CD14-positive monocyte (primary cell): ENCODE measurements around the gene PROKR2. TPM values are rescaled to one million over a fixed set of nuclear protein-coding genes. Genes with fewer than 3 reads are reported as not detected.

Experiments used
- DNase-seq, 3 donors: peaks; one replicate each; pipeline ENCODE4 v3.0.0-alpha.2; 2011 to 2022
- H2AFZ ChIP-seq: 2 replicates; pipeline ENCODE4 v1.6.0; 2012; ENCODE audit warnings: mild to moderate bottlenecking, low read depth, low read length, inconsistent platforms; ENCODE audit not compliant: insufficient read depth, poor library complexity, severe bottlenecking
- H3K27ac ChIP-seq, 2 donors: 1 replicate in 1 of 2; 2 replicates in 1 of 2; pipeline ENCODE4 v1.5.1; 2012 to 2013; ENCODE audit warnings: low read length in 2 of 2, control low read depth in 1 of 2, inconsistent platforms in 1 of 2, low read depth in 1 of 2, mild to moderate bottlenecking in 1 of 2
- H3K27me3 ChIP-seq, 2 donors: one replicate each; pipeline versions ENCODE4 v1.6.0 to v1.6.1; 2011 to 2013; ENCODE audit warnings: low read length in 2 of 2; ENCODE audit not compliant: control insufficient read depth in 2 of 2, insufficient read depth in 2 of 2
- H3K36me3 ChIP-seq, 2 donors: replicated peaks in 1 of 2; 1 replicate in 1 of 2; 2 replicates in 1 of 2; pipeline versions ENCODE4 v1.5.1 to v1.6.1; 2012 to 2013; ENCODE audit warnings: low read length in 2 of 2, control low read depth in 1 of 2, inconsistent platforms in 1 of 2, mild to moderate bottlenecking in 1 of 2; ENCODE audit not compliant: insufficient read depth in 2 of 2, control insufficient read depth in 1 of 2
- H3K4me1 ChIP-seq, 2 donors: 1 replicate in 1 of 2; 2 replicates in 1 of 2; pipeline versions ENCODE4 v1.5.1 to v1.6.1; 2012 to 2013; ENCODE audit warnings: low read length in 2 of 2, control low read depth in 1 of 2, inconsistent platforms in 1 of 2, mild to moderate bottlenecking in 1 of 2, moderate library complexity in 1 of 2; ENCODE audit not compliant: insufficient read depth in 2 of 2, control insufficient read depth in 1 of 2
- H3K4me2 ChIP-seq: replicated peaks from 2 replicates; pipeline ENCODE3; 2012; ENCODE audit warnings: low read length, moderate library complexity, mild to moderate bottlenecking; ENCODE audit not compliant: poor library complexity, severe bottlenecking; ENCODE audit errors: extremely low read depth
- H3K4me3 ChIP-seq, 3 experiments: fragments of 200-600 bp in 1 of 3; sonication (generic) in 1 of 3; replicated peaks in 1 of 3; 1 replicate in 2 of 3; 2 replicates in 1 of 3; pipeline ENCODE4 v1.5.1; 2011 to 2013; ENCODE audit warnings: low read length in 3 of 3, mild to moderate bottlenecking in 3 of 3, control low read depth in 2 of 3, low read depth in 2 of 3, inconsistent platforms in 1 of 3, moderate library complexity in 1 of 3
- H3K79me2 ChIP-seq: 2 replicates; pipeline ENCODE4 v1.6.0; 2012; ENCODE audit warnings: mild to moderate bottlenecking, control low read depth, inconsistent platforms, low read length, moderate library complexity; ENCODE audit not compliant: insufficient read depth
- H3K9ac ChIP-seq: 2 replicates; pipeline ENCODE4 v1.6.0; 2017; ENCODE audit warnings: low read length, mild to moderate bottlenecking; ENCODE audit not compliant: insufficient read depth, poor library complexity, severe bottlenecking
- H3K9me3 ChIP-seq, 2 donors: replicated peaks in 1 of 2; 1 replicate in 1 of 2; 2 replicates in 1 of 2; pipeline versions ENCODE4 v1.5.1 to v1.6.1; 2012 to 2013; ENCODE audit warnings: low read length in 2 of 2, control low read depth in 1 of 2; ENCODE audit not compliant: control insufficient read depth in 1 of 2, insufficient read depth in 1 of 2
- H4K20me1 ChIP-seq: 2 replicates; pipeline ENCODE4 v1.6.0; 2012; ENCODE audit warnings: mild to moderate bottlenecking, low read length, control low read depth, moderate library complexity; ENCODE audit not compliant: insufficient read depth
- H3K27ac Mint-ChIP-seq, 7 donors: one replicate each; pipeline ENCODE4 v1.8.0; 2020; ENCODE audit warnings: mild to moderate bottlenecking in 7 of 7, mixed read lengths in 7 of 7, moderate library complexity in 6 of 7, inconsistent platforms in 2 of 7
- H3K27me3 Mint-ChIP-seq, 3 donors: one replicate each; pipeline ENCODE4 v1.8.0; 2021 to 2022; ENCODE audit warnings: low read depth in 3 of 3, mild to moderate bottlenecking in 3 of 3, mixed read lengths in 3 of 3, moderate library complexity in 3 of 3, inconsistent platforms in 1 of 3
- H3K36me3 Mint-ChIP-seq, 2 donors: one replicate each; pipeline ENCODE4 v1.8.0; 2020; ENCODE audit warnings: mixed read lengths in 2 of 2, inconsistent platforms in 1 of 2, mild to moderate bottlenecking in 1 of 2
- H3K4me1 Mint-ChIP-seq: one replicate; pipeline ENCODE4 v1.8.0; 2020; ENCODE audit warnings: mild to moderate bottlenecking, mixed read lengths
- H3K4me3 Mint-ChIP-seq, 2 donors: one replicate each; pipeline ENCODE4 v1.8.0; 2020; ENCODE audit warnings: mild to moderate bottlenecking in 2 of 2, mixed read lengths in 2 of 2, moderate library complexity in 1 of 2
- H3K9me3 Mint-ChIP-seq, 7 donors: one replicate each; pipeline ENCODE4 v1.8.0; 2020 to 2022; ENCODE audit warnings: mixed read lengths in 7 of 7, mild to moderate bottlenecking in 6 of 7, moderate library complexity in 6 of 7, inconsistent platforms in 2 of 7
- CTCF ChIP-seq: fragments of 200-600 bp; IDR thresholded peaks from one replicate; pipeline ENCODE4 v1.8.0; 2022; ENCODE audit warnings: antibody characterized with exemption, mild to moderate bottlenecking
- WGBS: methylation state at CpG from one replicate; pipeline ENCODE4 v1.1.5; 2013; ENCODE audit warnings: missing lambda C conversion rate; ENCODE audit not compliant: insufficient coverage; 5-methylcytosine and 5-hydroxymethylcytosine counted together
- intact Hi-C, 2 donors: fragments of 100-400 bp; cut with micrococcal nuclease; formaldehyde crosslinking; loops; one replicate each; pipeline versions ENCODE4 v1.15.0 to v1.15.1; 2023
- polyA plus RNA-seq, 3 donors: library from polyadenylated mRNA; depleted of rRNA in 1 of 3; unstranded in 2 of 3; stranded (reverse) in 1 of 3; fragments of 300-500 nt in 2 of 3; fragments of >200 nt in 1 of 3; fragmentation: Illumina TruSeq in 2 of 3; gene quantifications; 1 replicate in 2 of 3; 2 replicates in 1 of 3; pipeline ENCODE4 v1.2.3, GENCODE V29; 2012 to 2021

PROKR2 gene
- polyA plus RNA-seq, 3 donors: not detected

GRCh38 chr20:5315807-5316187 is 957 bp downstream of the PROKR2 start:
- Histone ChIP-seq H3K9me3 (peaks cover 0 to 12% of the 10 kb centered on the region in 2 donors), H3K4me2 (no peak overlapping the region), H4K20me1 (no peaks in the 10 kb centered on the region), H3K27ac (no peak overlapping the region), H3K4me1 (no peaks in the 10 kb centered on the region), H2AFZ (no peak overlapping the region), H3K4me3 (no peak overlapping the region), H3K36me3 (no peaks in the 10 kb centered on the region), H3K9ac (no peak overlapping the region), H3K27me3 (peaks cover 15 to 50% of the 10 kb centered on the region in 2 donors), H3K79me2 (no peaks in the 10 kb centered on the region)
- no peaks in the 10 kb centered on the region for H3K36me3 Mint-ChIP-seq
- no peak for TF ChIP-seq CTCF
- H3K4me1 Mint-ChIP-seq: peaks cover 3% of the 10 kb centered on the region
- intact Hi-C loops: no loop called here
- H3K27me3 Mint-ChIP-seq: peaks cover 55 to 77% (median 58%) of the 10 kb centered on the region in 3 donors
- H3K9me3 Mint-ChIP-seq: peaks cover 3 to 19% (median 11%) of the 10 kb centered on the region in 7 donors
- peak overlapping the region in 1 of 2 donors; percentile 73 for H3K4me3 Mint-ChIP-seq
- 3% methylated on average over 21 of the region's 28 CpGs for WGBS
- no peak for DNase-seq
- H3K27ac Mint-ChIP-seq: no peak overlapping the region

- peak overlapping the region in 1 of 2 donors; percentile 2 for H3K4me3 Mint-ChIP-seq
- intact Hi-C loops: no loop called here
- no peaks in the 10 kb centered on the region for H3K36me3 Mint-ChIP-seq
- no peaks in the 10 kb centered on the region for H3K79me2 ChIP-seq
- no peaks in the 10 kb centered on the region for H4K20me1 ChIP-seq
- H3K27ac Mint-ChIP-seq: no peak overlapping the region
- H3K4me1 Mint-ChIP-seq: peaks cover 7% of the 10 kb centered on the region
- H3K9me3 ChIP-seq: peaks cover 5 to 16% of the 10 kb centered on the region in 2 donors
- no peak overlapping the region for H2AFZ ChIP-seq
- H3K27ac ChIP-seq: no peak overlapping the region
- no peak overlapping the region for H3K9ac ChIP-seq
- no peak for DNase-seq
- 96% methylated on average over 14 of the region's 17 CpGs for WGBS
- no peaks in the 10 kb centered on the region for H3K36me3 ChIP-seq
- no peak for TF ChIP-seq CTCF
- H3K27me3 ChIP-seq: peaks cover 15 to 50% of the 10 kb centered on the region in 2 donors
- H3K4me3 ChIP-seq: no peak overlapping the region
- H3K27me3 Mint-ChIP-seq: peaks cover 54 to 67% (median 56%) of the 10 kb centered on the region in 3 donors
- no peaks in the 10 kb centered on the region for H3K4me1 ChIP-seq
- peaks cover 9 to 32% (median 17%) of the 10 kb centered on the region in 7 donors for H3K9me3 Mint-ChIP-seq
- H3K4me2 ChIP-seq: no peak overlapping the region
These were observed 2.8 kb downstream of the PROKR2 start for GRCh38 chr20:5313916-5314315.
